ENCODE measurements around the gene HLA-DOA. TPM values are rescaled to one million over a fixed set of nuclear protein-coding genes. Genes with fewer than 3 reads are reported as not detected.

HLA-DOA gene
- total RNA-seq, 1 experiment from 2014 or later, result 1.7 TPM

- DNase-seq (ENCODE audit: low spot score), result peak; percentile 37
- in situ Hi-C loops (cut with HindIII; ENCODE audit: low sequenced_read_pairs), result no loop called here
These were observed 27.2 kb downstream of the HLA-DOA start for GRCh38 chr6:32982084-32982701.

GRCh38 chr6:32980488-32981038 is 28.8 kb downstream of the HLA-DOA start:
- in situ Hi-C loops (cut with HindIII; ENCODE audit: low sequenced_read_pairs), result no loop called here

DNA sequence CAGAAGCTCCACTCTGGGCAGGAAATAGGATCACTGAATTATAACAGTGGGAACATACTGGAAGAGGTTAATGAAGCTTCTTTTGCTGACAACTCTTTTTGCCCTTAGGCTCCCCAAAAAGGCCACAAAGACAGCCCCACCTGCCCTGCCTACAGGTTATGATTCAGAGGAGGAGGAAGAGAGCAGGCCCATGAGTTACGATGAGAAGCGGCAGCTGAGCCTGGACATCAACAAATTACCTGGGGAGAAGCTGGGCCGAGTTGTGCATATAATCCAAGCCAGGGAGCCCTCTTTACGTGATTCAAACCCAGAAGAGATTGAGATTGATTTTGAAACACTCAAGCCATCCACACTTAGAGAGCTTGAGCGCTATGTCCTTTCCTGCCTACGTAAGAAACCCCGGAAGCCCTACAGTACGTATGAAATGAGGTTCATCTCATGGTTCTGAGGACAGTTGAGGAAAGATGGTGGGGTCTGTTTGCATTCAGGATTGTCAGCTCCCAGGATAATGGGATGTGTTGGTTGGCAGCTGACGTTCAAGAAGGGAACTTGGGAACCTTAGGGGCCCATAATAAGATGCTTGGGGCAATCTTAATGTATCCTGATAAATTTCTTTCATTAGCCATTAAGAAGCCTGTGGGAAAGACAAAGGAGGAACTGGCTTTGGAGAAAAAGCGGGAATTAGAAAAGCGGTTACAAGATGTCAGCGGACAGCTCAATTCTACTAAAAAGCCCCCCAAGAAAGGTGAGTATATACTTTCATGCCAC is 29.5 kb downstream of the HLA-DOA start:
- in situ Hi-C loops (cut with HindIII; ENCODE audit: low sequenced_read_pairs), result no loop called here
- DNase-seq (ENCODE audit: low spot score), result no peak

More at GRCh38 chr6:32980488-32981038, 28.8 kb downstream of the HLA-DOA start:
- no peak for DNase-seq (ENCODE audit: low spot score)

DNA sequence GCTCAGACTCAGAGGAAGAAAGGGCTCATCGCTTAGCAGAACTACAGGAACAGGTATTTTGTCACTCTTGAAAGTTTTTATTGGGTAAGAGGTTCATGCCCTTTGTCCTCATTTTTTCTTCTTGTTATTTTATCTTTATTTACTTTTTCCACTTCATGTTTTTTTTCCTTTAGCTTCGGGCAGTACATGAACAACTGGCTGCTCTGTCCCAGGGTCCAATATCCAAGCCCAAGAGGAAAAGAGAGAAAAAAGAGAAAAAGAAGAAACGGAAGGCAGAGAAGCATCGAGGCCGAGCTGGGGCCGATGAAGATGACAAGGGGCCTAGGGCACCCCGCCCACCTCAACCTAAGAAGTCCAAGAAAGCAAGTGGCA is 31.5 kb downstream of the HLA-DOA start:
- in situ Hi-C loops (cut with HindIII; ENCODE audit: low sequenced_read_pairs), result no loop called here
- DNase-seq (ENCODE audit: low spot score), result no peak

DNA sequence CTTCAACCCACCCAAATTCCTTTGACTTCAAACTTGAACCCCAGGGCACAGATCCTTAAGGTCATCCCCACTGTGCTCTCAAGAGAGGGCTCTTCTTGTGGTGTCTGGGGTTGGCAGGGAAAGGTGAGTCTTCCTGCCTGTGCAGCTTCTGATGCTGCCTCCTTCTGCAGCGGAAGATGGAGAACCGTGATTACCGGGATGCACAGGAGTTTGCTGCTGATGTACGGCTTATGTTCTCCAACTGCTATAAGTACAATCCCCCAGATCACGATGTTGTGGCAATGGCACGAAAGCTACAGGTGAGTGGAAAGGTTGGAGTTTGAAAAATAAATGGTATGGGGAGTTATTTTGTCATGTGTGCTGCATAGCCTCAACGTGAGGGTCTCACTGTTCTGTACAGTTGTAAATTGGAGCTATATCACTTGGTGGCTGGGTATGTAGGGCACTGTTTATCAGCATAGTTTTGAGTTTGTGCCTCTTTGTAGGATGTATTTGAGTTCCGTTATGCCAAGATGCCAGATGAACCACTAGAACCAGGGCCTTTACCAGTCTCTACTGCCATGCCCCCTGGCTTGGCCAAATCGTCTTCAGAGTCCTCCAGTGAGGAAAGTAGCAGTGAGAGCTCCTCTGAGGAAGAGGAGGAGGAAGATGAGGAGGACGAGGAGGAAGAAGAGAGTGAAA is 32.0 kb downstream of the HLA-DOA start:
- in situ Hi-C loops (cut with HindIII; ENCODE audit: low sequenced_read_pairs), result no loop called here
- no peak for DNase-seq (ENCODE audit: low spot score)

DNA sequence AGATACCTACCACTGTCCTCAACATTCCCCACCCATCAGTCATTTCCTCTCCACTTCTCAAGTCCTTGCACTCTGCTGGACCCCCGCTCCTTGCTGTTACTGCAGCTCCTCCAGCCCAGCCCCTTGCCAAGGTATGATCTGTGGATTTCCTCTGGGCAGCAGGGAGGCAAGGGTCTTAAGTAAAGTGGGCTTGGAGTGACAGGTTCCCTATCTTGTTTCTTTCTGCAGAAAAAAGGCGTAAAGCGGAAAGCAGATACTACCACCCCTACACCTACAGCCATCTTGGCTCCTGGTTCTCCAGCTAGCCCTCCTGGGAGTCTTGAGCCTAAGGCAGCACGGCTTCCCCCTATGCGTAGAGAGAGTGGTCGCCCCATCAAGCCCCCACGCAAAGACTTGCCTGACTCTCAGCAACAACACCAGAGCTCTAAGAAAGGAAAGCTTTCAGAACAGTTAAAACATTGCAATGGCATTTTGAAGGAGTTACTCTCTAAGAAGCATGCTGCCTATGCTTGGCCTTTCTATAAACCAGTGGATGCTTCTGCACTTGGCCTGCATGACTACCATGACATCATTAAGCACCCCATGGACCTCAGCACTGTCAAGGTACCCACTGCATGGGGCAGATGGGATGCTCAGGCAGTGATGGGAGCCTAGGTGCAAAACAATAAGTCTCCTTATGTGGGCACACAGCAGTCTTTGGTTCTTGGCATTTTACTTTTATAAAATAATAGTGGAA is 32.9 kb downstream of the HLA-DOA start:
- in situ Hi-C loops (cut with HindIII; ENCODE audit: low sequenced_read_pairs), result no loop called here

DNA sequence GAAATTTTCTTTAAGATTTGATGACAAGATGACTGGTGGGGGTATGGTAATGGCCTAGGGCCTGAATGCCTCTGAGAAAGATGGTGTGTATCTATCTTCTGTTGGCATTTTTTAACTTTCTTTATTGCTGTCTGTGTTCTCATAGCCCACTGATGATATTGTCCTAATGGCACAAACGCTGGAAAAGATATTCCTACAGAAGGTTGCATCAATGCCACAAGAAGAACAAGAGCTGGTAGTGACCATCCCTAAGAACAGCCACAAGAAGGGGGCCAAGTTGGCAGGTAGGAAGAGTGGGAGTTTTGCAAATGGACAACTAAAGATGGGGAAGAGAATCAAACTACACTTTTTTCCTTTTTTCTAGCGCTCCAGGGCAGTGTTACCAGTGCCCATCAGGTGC is 33.5 kb downstream of the HLA-DOA start:
- no peak for DNase-seq (ENCODE audit: low spot score)
- in situ Hi-C loops (cut with HindIII; ENCODE audit: low sequenced_read_pairs), result no loop called here

More for the DNA sequence above, 32.9 kb downstream of the HLA-DOA start:
- DNase-seq (ENCODE audit: low spot score), result no peak

GRCh38 chr6:32974541-32975308 is 34.7 kb downstream of the HLA-DOA start:
- in situ Hi-C loops (cut with HindIII; ENCODE audit: low sequenced_read_pairs), result no loop called here
- no peak for DNase-seq (ENCODE audit: low spot score)

DNA sequence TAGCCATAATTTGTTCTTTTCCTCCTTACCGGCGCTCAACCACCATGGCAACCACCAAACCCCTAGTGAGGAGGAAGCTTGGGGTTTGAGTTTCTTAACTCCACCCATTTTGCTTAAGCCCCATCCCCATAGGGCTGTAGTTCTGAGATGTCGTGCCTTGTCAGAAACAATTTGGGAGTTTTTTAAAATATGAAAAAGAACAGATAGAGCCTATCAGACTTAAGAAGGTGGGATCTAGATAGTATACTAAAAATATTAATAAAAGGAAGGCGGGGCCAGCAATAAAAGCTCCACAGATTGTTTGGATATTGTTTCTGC is 35.4 kb downstream of the HLA-DOA start:
- DNase-seq (ENCODE audit: low spot score), result peak; percentile 31
- in situ Hi-C loops (cut with HindIII; ENCODE audit: low sequenced_read_pairs), result no loop called here

DNA sequence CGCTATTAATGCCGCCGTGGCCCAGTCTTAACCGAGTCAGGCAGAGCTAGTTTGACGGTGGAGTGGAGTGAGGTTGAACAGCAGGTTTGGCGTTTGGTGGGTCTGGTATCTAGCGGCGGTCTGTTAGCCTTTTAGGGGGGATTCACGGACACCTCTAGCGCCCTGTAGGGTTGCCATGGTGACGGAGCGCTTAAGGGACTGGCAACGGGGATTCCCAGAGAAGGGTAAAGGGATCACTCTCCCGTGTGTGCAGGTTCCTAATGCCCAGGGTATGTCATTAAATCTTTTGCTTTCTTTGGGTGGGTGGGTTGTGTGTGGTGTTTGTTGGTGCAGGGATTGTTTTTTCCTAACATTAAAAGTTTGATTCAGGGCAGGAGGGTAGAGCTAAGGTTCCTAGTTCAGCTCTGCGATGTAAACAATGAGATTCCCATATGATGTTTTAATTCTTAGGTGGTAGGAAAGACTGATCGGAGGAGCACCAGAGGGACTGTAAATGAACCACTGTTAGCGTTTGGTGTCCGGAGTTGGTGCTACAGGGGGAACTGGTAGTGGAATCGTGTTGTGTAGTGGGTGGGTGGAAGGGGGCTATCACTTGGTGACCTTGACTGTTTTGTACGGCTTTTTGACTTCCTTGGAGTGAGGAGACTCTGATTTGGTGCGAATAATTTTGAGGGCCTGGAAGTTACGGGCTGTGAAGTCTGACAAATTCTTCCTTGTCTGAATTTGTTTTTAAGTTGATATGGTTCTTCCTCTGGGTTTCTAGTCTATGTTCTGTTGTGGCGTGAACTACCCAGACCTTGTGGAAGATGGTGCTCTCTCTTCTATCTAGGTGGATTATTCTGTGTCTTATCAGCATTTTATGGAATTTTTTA is 36.0 kb downstream of the HLA-DOA start:
- peak; percentile 57 for DNase-seq (ENCODE audit: low spot score)
- in situ Hi-C loops (cut with HindIII; ENCODE audit: low sequenced_read_pairs), result no loop called here

GRCh38 chr6:32972353-32973143 is 36.8 kb downstream of the HLA-DOA start:
- in situ Hi-C loops (cut with HindIII; ENCODE audit: low sequenced_read_pairs), result no loop called here
- DNase-seq (ENCODE audit: low spot score), result peak; percentile 27

DNA sequence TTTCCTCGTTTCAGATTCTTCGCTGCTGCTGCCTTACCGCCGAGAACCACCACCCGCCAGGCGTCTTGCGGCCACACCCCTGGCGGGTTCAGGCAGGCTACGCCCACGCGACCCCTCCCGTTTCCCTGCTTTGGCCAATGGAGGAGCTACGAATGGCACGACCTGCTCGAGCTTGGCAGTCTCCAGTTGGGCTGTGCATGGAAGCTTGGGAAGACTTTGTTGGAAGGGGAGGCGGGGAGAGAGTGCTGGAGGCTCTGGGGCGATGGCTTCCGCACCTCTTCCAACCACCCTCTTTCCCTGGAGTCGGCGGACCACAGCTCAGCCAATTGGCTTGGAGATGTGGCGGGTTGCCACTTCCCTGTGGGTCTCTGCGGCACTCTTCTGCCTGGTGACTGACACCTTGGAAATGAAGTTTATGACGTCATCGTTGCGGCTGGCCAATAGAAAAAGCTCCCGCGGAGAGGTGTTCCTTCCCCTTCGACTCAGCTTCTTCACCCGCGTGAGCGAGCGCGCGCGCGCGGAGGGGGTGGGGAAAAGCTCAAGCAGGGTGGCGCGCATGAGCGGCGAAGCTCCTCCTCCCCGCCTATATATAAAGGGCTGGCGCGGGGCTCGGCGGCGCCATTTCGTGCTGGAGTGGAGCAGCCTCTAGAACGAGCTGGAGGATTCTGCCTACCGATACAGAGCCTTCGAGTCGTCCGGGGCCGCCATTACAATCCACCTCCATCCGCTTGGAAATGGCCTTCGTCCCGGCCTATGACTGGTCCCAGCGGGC is 37.6 kb downstream of the HLA-DOA start:
- in situ Hi-C loops (cut with HindIII; ENCODE audit: low sequenced_read_pairs), result no loop called here
- DNase-seq (ENCODE audit: low spot score), result peak; percentile 100

DNA sequence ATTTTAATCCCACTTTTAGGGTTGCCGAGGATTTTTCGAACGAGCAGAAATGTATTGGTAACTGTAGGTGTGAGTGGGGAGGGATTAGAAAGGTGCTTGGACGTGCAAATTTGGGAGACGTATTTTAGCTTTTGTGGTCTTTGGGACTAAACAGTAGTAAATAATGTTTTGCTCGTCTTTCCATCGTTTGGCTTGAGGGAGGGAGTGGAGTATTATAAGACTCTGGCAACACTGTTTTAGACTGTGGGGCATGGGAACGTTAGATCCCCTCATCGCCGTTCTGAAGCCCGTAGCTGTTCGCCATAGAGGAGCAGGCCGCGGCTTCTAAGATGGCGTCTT is 38.2 kb downstream of the HLA-DOA start:
- DNase-seq (ENCODE audit: low spot score), result no peak
- in situ Hi-C loops (cut with HindIII; ENCODE audit: low sequenced_read_pairs), result no loop called here

GRCh38 chr6:32970413-32971241 is 38.8 kb downstream of the HLA-DOA start:
- peak; percentile 82 for DNase-seq (ENCODE audit: low spot score)

DNA sequence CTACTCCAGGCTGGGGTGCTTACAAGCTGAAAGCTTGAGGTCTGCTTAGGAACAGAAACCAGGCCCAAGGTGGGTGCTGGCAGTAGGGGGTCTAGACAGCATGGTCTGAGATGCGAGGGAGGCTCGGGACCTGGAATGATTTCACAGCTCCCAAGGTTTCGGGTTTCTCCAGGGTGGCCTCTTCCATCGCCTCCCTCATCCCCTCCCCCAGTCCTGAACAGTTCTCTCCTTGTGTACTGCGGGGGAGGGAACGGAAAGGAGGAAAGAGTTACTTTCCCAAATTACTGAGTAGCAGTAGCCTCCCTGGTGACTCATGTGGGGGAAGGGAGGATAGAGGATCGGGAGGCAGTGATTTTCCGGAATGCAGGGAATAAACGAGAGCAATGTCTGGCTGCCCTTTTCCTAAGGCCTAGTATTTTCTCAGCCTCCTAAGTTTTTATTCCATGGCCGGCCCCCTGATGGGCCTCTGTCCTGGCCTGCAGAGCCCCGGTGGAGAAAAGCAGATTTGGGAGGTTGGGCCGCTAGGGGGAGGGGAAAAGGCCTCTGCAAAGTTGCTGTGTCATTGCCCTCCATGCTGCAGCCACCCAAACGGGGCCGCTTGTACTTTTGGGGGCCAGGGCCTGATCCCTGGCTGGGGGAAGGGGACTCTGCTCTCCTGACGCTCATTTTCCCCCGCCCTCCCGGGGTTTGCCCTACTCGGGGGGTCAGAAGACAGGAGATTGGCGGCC is 39.5 kb downstream of the HLA-DOA start:
- peak; percentile 82 for DNase-seq (ENCODE audit: low spot score)
- in situ Hi-C loops (cut with HindIII; ENCODE audit: low sequenced_read_pairs), result no loop called here

More at GRCh38 chr6:32970413-32971241, 38.8 kb downstream of the HLA-DOA start:
- in situ Hi-C loops (cut with HindIII; ENCODE audit: low sequenced_read_pairs), result no loop called here
